HepG2 (cell line): ENCODE results near the gene ARHGAP26. TPM values are rescaled to one million over a fixed set of nuclear protein-coding genes. Genes with fewer than 3 reads are reported as not detected.

Source experiments
- CCDC6 ChIP-seq: sonication (generic); formaldehyde crosslinking; IDR thresholded peaks from 2 replicates; pipeline ENCODE4 v1.8.1; 2022; ENCODE audit warnings: mild to moderate bottlenecking, missing genetic modification reagents, moderate library complexity
- CEBPB ChIP-seq: IDR thresholded peaks from 2 replicates; pipeline ENCODE4 v1.6.1; 2011; ENCODE audit warnings: low read depth, low read length, improper control_type of control experiment, borderline replicate concordance
- KAT2B ChIP-seq: fragments of 150-350 bp; IDR thresholded peaks from 2 replicates; pipeline ENCODE4 v1.6.1; 2014; ENCODE audit warnings: low read depth, low read length, borderline replicate concordance
- MAF1 ChIP-seq: sonication (generic); formaldehyde crosslinking; IDR thresholded peaks from 2 replicates; pipeline ENCODE4 v1.5.0; 2020; ENCODE audit warnings: missing genetic modification reagents, borderline replicate concordance
- MBNL3 ChIP-seq: fragments of 250-450 bp; sonication (Bioruptor Pico); conservative IDR thresholded peaks from 2 replicates; pipeline ENCODE4 v1.8.0; 2022; ENCODE audit warnings: mild to moderate bottlenecking, inconsistent platforms
- MED1 ChIP-seq: sonication (generic); formaldehyde crosslinking; IDR thresholded peaks from 2 replicates; pipeline ENCODE4 v1.4.0; 2020; ENCODE audit warnings: missing genetic modification reagents
- MEF2D ChIP-seq: sonication (generic); formaldehyde crosslinking; IDR thresholded peaks from 2 replicates; pipeline ENCODE4 v1.5.1; 2020; ENCODE audit warnings: mild to moderate bottlenecking, missing genetic modification reagents
- NONO ChIP-seq, 2 experiments: fragments of 450-650 bp in 1 of 2; sonication (generic) in 1 of 2; formaldehyde crosslinking in 1 of 2; IDR thresholded peaks in 1 of 2; conservative IDR thresholded peaks in 1 of 2; 2 replicates each; pipeline versions ENCODE4 v1.6.1 to v1.8.0; 2017 to 2022; ENCODE audit warnings: mild to moderate bottlenecking in 1 of 2, missing genetic modification reagents in 1 of 2, moderate library complexity in 1 of 2
- XRCC5 ChIP-seq: fragments of 200-400 bp; formaldehyde crosslinking; optimal IDR thresholded peaks from 2 replicates; pipeline ENCODE3; 2017; ENCODE audit warnings: mild to moderate bottlenecking, low read length
- ZNF335 ChIP-seq: sonication (generic); formaldehyde crosslinking; IDR thresholded peaks from 2 replicates; pipeline ENCODE4 v1.4.0; 2020; ENCODE audit warnings: missing genetic modification reagents
- ZNF564 ChIP-seq: sonication (generic); formaldehyde crosslinking; IDR thresholded peaks from 2 replicates; pipeline ENCODE4 v1.8.1; 2023; ENCODE audit warnings: mild to moderate bottlenecking, missing genetic modification reagents
- ZNF781 ChIP-seq: sonication (generic); formaldehyde crosslinking; IDR thresholded peaks from 2 replicates; pipeline ENCODE4 v1.5.1; 2020; ENCODE audit warnings: borderline replicate concordance, mild to moderate bottlenecking, missing genetic modification reagents; ENCODE audit errors: not compliant biosample characterization
- polyA plus RNA-seq, 8 experiments: library from polyadenylated mRNA; depleted of rRNA in 3 of 8; stranded (reverse) in 7 of 8; unstranded in 1 of 8; fragments of >200 nt; fragmentation: Illumina TruSeq in 4 of 8; extraction: Trizol in 4 of 8; gene quantifications; 2 replicates each; pipeline versions ENCODE4 v1.2.1 to v1.2.3, GENCODE V29; 2011 to 2016; ENCODE audit warnings: low read depth in 4 of 8, missing spikeins in 1 of 8, mixed read lengths in 1 of 8; ENCODE audit not compliant: insufficient read depth in 1 of 8
- total RNA-seq, 5 experiments: library from RNA; depleted of rRNA; stranded (reverse); fragments of >200 nt; fragmentation: Illumina TruSeq; extraction: Trizol; gene quantifications; 2 replicates each; pipeline ENCODE4 v1.2.3, GENCODE V29; 2016; ENCODE audit warnings: low read depth in 1 of 5
- TF ChIP-seq, protein P1 (sequence below): sonication (generic); formaldehyde crosslinking; IDR thresholded peaks from 2 replicates; pipeline ENCODE4 v1.9.0; 2021; ENCODE audit warnings: mild to moderate bottlenecking, missing genetic modification reagents
- TF ChIP-seq, protein P2 (sequence below): sonication (generic); formaldehyde crosslinking; IDR thresholded peaks from 2 replicates; pipeline ENCODE4 v1.4.0; 2020; ENCODE audit warnings: missing genetic modification reagents
- TF ChIP-seq, protein P3 (sequence below): sonication (generic); formaldehyde crosslinking; IDR thresholded peaks from 2 replicates; pipeline ENCODE4 v1.5.1; 2020; ENCODE audit warnings: missing genetic modification reagents, mild to moderate bottlenecking, borderline replicate concordance

The ARHGAP26 gene
- total and polyA plus RNA-seq, 2 of the 13 experiments (the other 11 are each of a cell fraction or from before 2014, with no cell fraction given), result 9.6 to 18.2 TPM

DNA sequence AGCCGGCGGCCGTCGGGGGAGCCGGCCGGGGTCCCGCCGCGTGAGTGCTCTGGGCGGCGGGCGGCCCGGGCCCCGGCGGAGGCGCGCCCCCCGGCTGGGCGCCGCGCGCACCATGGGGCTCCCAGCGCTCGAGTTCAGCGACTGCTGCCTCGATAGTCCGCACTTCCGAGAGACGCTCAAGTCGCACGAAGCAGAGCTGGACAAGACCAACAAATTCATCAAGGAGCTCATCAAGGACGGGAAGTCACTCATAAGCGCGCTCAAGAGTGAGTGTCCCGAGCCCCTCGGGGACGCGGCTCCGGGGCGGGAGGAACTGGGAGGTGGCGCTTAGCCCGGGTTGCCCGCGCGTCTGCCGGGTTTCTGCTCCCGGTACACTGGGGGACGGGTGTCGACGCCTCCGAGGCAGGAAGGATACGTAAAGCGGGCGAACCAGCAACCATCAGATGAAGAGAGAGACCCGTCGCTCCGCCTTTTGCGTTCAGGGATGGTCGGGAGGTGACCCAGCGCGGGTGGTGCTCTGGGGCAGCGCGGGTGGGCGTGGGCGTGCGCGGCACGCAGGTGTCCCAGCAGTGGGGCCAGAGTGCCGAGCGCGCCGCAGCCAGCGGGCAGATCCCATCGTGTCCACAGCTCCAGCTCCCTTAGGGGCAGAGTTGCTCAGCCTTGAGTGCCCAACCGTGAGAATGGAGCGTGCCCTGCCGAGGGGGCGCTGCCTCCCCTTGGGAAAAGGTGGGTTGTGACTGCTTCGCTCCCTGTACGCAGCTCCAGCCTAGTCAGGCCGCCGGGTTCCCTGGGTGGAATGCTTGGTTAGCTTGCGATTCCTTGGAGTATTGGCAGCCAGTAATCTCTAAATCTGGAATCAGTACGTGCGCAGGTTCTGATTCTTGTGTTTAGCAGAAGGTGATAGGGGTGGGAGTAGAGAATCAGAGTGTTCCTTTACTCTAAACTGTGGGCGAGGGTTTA, 753 bp downstream of the ARHGAP26 start (continued):
- TF ChIP-seq CCDC6 (peak; percentile 51; the same call in 1 of the 2 replicates), ZNF564 (peak; percentile 70; the same call in 1 of the 2 replicates), MBNL3 (CRISPR knock-in tag) (no peak), MAF1 (CRISPR knock-in tag) (no peak), KAT2B (no peak), MED1 (CRISPR knock-in tag) (0 out of 2 replicates have a peak, but pooled peaks have one; percentile 33), ZNF781 (CRISPR knock-in tag) (no peak), ZNF335 (no peak), XRCC5 (peak; percentile 63), MEF2D (CRISPR knock-in tag) (no peak), NONO (IDR thresholded peaks at IDR 0.05) (no peak), NONO (CRISPR knock-in tag; conservative IDR thresholded peaks at IDR 0.05) (peak; percentile 84), CEBPB (no peak)
- TF ChIP-seq, protein P1, sequence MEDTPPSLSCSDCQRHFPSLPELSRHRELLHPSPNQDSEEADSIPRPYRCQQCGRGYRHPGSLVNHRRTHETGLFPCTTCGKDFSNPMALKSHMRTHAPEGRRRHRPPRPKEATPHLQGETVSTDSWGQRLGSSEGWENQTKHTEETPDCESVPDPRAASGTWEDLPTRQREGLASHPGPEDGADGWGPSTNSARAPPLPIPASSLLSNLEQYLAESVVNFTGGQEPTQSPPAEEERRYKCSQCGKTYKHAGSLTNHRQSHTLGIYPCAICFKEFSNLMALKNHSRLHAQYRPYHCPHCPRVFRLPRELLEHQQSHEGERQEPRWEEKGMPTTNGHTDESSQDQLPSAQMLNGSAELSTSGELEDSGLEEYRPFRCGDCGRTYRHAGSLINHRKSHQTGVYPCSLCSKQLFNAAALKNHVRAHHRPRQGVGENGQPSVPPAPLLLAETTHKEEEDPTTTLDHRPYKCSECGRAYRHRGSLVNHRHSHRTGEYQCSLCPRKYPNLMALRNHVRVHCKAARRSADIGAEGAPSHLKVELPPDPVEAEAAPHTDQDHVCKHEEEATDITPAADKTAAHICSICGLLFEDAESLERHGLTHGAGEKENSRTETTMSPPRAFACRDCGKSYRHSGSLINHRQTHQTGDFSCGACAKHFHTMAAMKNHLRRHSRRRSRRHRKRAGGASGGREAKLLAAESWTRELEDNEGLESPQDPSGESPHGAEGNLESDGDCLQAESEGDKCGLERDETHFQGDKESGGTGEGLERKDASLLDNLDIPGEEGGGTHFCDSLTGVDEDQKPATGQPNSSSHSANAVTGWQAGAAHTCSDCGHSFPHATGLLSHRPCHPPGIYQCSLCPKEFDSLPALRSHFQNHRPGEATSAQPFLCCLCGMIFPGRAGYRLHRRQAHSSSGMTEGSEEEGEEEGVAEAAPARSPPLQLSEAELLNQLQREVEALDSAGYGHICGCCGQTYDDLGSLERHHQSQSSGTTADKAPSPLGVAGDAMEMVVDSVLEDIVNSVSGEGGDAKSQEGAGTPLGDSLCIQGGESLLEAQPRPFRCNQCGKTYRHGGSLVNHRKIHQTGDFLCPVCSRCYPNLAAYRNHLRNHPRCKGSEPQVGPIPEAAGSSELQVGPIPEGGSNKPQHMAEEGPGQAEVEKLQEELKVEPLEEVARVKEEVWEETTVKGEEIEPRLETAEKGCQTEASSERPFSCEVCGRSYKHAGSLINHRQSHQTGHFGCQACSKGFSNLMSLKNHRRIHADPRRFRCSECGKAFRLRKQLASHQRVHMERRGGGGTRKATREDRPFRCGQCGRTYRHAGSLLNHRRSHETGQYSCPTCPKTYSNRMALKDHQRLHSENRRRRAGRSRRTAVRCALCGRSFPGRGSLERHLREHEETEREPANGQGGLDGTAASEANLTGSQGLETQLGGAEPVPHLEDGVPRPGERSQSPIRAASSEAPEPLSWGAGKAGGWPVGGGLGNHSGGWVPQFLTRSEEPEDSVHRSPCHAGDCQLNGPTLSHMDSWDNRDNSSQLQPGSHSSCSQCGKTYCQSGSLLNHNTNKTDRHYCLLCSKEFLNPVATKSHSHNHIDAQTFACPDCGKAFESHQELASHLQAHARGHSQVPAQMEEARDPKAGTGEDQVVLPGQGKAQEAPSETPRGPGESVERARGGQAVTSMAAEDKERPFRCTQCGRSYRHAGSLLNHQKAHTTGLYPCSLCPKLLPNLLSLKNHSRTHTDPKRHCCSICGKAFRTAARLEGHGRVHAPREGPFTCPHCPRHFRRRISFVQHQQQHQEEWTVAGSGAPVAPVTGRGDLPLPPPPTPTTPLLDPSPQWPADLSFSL (CRISPR knock-in tag), result 0 out of 2 replicates have a peak, but pooled peaks have one; percentile 56
- TF ChIP-seq, protein P2, sequence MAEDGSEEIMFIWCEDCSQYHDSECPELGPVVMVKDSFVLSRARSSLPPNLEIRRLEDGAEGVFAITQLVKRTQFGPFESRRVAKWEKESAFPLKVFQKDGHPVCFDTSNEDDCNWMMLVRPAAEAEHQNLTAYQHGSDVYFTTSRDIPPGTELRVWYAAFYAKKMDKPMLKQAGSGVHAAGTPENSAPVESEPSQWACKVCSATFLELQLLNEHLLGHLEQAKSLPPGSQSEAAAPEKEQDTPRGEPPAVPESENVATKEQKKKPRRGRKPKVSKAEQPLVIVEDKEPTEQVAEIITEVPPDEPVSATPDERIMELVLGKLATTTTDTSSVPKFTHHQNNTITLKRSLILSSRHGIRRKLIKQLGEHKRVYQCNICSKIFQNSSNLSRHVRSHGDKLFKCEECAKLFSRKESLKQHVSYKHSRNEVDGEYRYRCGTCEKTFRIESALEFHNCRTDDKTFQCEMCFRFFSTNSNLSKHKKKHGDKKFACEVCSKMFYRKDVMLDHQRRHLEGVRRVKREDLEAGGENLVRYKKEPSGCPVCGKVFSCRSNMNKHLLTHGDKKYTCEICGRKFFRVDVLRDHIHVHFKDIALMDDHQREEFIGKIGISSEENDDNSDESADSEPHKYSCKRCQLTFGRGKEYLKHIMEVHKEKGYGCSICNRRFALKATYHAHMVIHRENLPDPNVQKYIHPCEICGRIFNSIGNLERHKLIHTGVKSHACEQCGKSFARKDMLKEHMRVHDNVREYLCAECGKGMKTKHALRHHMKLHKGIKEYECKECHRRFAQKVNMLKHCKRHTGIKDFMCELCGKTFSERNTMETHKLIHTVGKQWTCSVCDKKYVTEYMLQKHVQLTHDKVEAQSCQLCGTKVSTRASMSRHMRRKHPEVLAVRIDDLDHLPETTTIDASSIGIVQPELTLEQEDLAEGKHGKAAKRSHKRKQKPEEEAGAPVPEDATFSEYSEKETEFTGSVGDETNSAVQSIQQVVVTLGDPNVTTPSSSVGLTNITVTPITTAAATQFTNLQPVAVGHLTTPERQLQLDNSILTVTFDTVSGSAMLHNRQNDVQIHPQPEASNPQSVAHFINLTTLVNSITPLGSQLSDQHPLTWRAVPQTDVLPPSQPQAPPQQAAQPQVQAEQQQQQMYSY (CRISPR knock-in tag), result no peak
- TF ChIP-seq, protein P3, sequence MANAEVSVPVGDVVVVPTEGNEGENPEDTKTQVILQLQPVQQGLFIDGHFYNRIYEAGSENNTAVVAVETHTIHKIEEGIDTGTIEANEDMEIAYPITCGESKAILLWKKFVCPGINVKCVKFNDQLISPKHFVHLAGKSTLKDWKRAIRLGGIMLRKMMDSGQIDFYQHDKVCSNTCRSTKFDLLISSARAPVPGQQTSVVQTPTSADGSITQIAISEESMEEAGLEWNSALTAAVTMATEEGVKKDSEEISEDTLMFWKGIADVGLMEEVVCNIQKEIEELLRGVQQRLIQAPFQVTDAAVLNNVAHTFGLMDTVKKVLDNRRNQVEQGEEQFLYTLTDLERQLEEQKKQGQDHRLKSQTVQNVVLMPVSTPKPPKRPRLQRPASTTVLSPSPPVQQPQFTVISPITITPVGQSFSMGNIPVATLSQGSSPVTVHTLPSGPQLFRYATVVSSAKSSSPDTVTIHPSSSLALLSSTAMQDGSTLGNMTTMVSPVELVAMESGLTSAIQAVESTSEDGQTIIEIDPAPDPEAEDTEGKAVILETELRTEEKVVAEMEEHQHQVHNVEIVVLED (CRISPR knock-in tag), result 0 out of 2 replicates have a peak, but pooled peaks have one; percentile 48
